B cell (primary cell): Measurements from ENCODE around the gene GYPC. TPM values are rescaled to one million over a fixed set of nuclear protein-coding genes. Genes with fewer than 3 reads are reported as not detected.

ENCODE experiments used
- ATAC-seq: fragments of 200-7000 bp; cut with Tn5 transposase; one replicate; pipeline ENCODE4 v1.10.0; 2021; ENCODE audit warnings: low read depth, mild to moderate bottlenecking, moderate number of reproducible peaks, moderate library complexity
- CTCF ChIA-PET: fragments of 350-600 bp; sonication (Branson Sonifier 250); formaldehyde crosslinking; loops from one replicate; lab custom pipeline; 2021; ENCODE audit warnings: antibody characterized with exemption, inconsistent platforms; lab: Charles Lee
- POLR2A ChIA-PET: fragments of 350-600 bp; sonication (Branson Sonifier 250); formaldehyde crosslinking; loops from one replicate; lab custom pipeline; 2021; ENCODE audit warnings: antibody characterized with exemption; lab: Charles Lee
- DNase-seq: peaks from one replicate; pipeline ENCODE4 v3.0.0; 2013
- H2AFZ ChIP-seq: 2 replicates; pipeline ENCODE4 v1.6.1; 2012; ENCODE audit warnings: mild to moderate bottlenecking, low read depth, low read length; ENCODE audit not compliant: insufficient read depth, poor library complexity, severe bottlenecking
- H3K27ac ChIP-seq, 2 donors: 1 replicate in 1 of 2; 2 replicates in 1 of 2; pipeline ENCODE4 v1.5.1; 2012 to 2013; ENCODE audit warnings: low read length in 2 of 2, mild to moderate bottlenecking in 2 of 2, moderate library complexity in 1 of 2
- H3K27me3 ChIP-seq, 4 experiments: fragments of 200-600 bp in 1 of 4; sonication (generic) in 1 of 4; replicated peaks in 1 of 4; 1 replicate in 2 of 4; 2 replicates in 2 of 4; pipeline versions ENCODE4 v1.6.1 to v1.7.0; 2013 to 2016; ENCODE audit warnings: low read length in 3 of 4, mild to moderate bottlenecking in 2 of 4, mixed read lengths in 1 of 4, moderate library complexity in 1 of 4; ENCODE audit not compliant: insufficient read depth in 4 of 4, control insufficient read depth in 3 of 4; ENCODE audit errors: control extremely low read depth in 1 of 4
- H3K36me3 ChIP-seq, 2 experiments: replicated peaks in 1 of 2; 1 replicate in 1 of 2; 2 replicates in 1 of 2; pipeline versions ENCODE4 v1.6.1 to v1.7.1; 2013; ENCODE audit warnings: low read length in 1 of 2; ENCODE audit not compliant: insufficient read depth in 2 of 2, control insufficient read depth in 1 of 2; ENCODE audit errors: control extremely low read depth in 1 of 2, extremely low read depth in 1 of 2
- H3K4me1 ChIP-seq, 2 donors: fragments of 200-600 bp in 1 of 2; sonication (generic) in 1 of 2; 1 replicate in 1 of 2; 2 replicates in 1 of 2; pipeline versions ENCODE4 v1.5.1 to v1.6.1; 2013 to 2017; ENCODE audit warnings: low read length in 2 of 2; ENCODE audit not compliant: control insufficient read depth in 2 of 2, insufficient read depth in 2 of 2
- H3K4me2 ChIP-seq: replicated peaks from 2 replicates; pipeline ENCODE3; 2012; ENCODE audit warnings: mild to moderate bottlenecking, low read depth, low read length; ENCODE audit not compliant: poor library complexity, severe bottlenecking
- H3K4me3 ChIP-seq, 5 experiments: fragments of 200-600 bp in 1 of 5; sonication (generic) in 1 of 5; 1 replicate in 3 of 5; 2 replicates in 2 of 5; pipeline versions ENCODE4 v1.5.1 to v1.7.0; 2011 to 2016; ENCODE audit warnings: low read length in 4 of 5, mild to moderate bottlenecking in 4 of 5, low read depth in 2 of 5, control low read depth in 1 of 5, moderate library complexity in 1 of 5; ENCODE audit not compliant: insufficient read depth in 1 of 5; ENCODE audit errors: control extremely low read depth in 1 of 5, extremely low read depth in 1 of 5
- H3K79me2 ChIP-seq: fragments of 200-600 bp; sonication (generic); one replicate; pipeline ENCODE4 v1.6.0; 2016; ENCODE audit warnings: low read length; ENCODE audit not compliant: control insufficient read depth, insufficient read depth
- H3K9ac ChIP-seq: fragments of 200-600 bp; sonication (generic); 2 replicates; pipeline ENCODE4 v1.6.1; 2017; ENCODE audit warnings: mild to moderate bottlenecking, low read length, moderate library complexity
- H3K9me3 ChIP-seq, 3 donors: one replicate each; pipeline versions ENCODE4 v1.6.1 to v1.7.1; 2013; ENCODE audit warnings: low read length in 2 of 3; ENCODE audit not compliant: control insufficient read depth in 2 of 3, insufficient read depth in 1 of 3; ENCODE audit errors: control extremely low read depth in 1 of 3
- H4K20me1 ChIP-seq: 2 replicates; pipeline ENCODE4 v1.6.0; 2012; ENCODE audit warnings: mild to moderate bottlenecking, low read length; ENCODE audit not compliant: insufficient read depth, control insufficient read depth, poor library complexity, severe bottlenecking
- H3K27ac Mint-ChIP-seq: one replicate; pipeline ENCODE4 v1.8.0; 2021; ENCODE audit warnings: mixed read lengths
- H3K27me3 Mint-ChIP-seq: one replicate; pipeline ENCODE4 v1.8.0; 2021; ENCODE audit warnings: mixed read lengths
- H3K4me1 Mint-ChIP-seq: one replicate; pipeline ENCODE4 v1.8.0; 2021; ENCODE audit warnings: mixed read lengths
- H3K4me3 Mint-ChIP-seq: one replicate; pipeline ENCODE4 v1.8.0; 2021; ENCODE audit warnings: mixed read lengths
- H3K9me3 Mint-ChIP-seq: one replicate; pipeline ENCODE4 v1.8.0; 2022; ENCODE audit warnings: mixed read lengths; ENCODE audit not compliant: insufficient read depth
- EZH2 ChIP-seq: IDR thresholded peaks from 2 replicates; pipeline ENCODE4 v1.6.1; 2012; ENCODE audit warnings: borderline replicate concordance, low read depth, mild to moderate bottlenecking, moderate library complexity, low read length; ENCODE audit not compliant: insufficient read depth, poor library complexity, severe bottlenecking
- WGBS: methylation state at CpG from one replicate; pipeline ENCODE4 v1.1.5; 2013; ENCODE audit warnings: missing lambda C conversion rate; ENCODE audit not compliant: insufficient coverage; 5-methylcytosine and 5-hydroxymethylcytosine counted together
- intact Hi-C: fragments of 100-400 bp; cut with micrococcal nuclease; formaldehyde crosslinking; loops from one replicate; pipeline ENCODE4 v1.10.0; 2022
- polyA plus RNA-seq: library from polyadenylated mRNA; depleted of rRNA; stranded (reverse); fragments of >200 nt; gene quantifications from 2 replicates; pipeline ENCODE4 v1.2.3, GENCODE V29; 2012
- total RNA-seq, 2 donors: library from RNA; stranded (reverse); fragments of 120-200 nt in 1 of 2; gene quantifications; 1 replicate in 1 of 2; 2 replicates in 1 of 2; pipeline versions ENCODE4 v1.2.3 to v1.2.4, GENCODE V29; 2013 to 2022
- TF ChIP-seq, protein P1 (sequence below): fragments of 200-600 bp; IDR thresholded peaks from one replicate; pipeline ENCODE4 v1.8.0; 2022; ENCODE audit warnings: antibody characterized with exemption, mild to moderate bottlenecking

Gene GYPC
- total and polyA plus RNA-seq, 2 donors (not counting 1 experiment from before 2014, with no cell fraction given) = 48.8 to 111 TPM

GRCh38 chr2:126733795-126734194 is 77.8 kb downstream of the GYPC start:
- Histone ChIP-seq H3K36me3 (no peaks in the 10 kb centered on the region), H3K9me3 (peaks cover 0 to 5% (median 0%) of the 10 kb centered on the region in 3 donors), H4K20me1 (no peaks in the 10 kb centered on the region), H3K4me3 (no peak overlapping the region), H3K4me1 (no peaks in the 10 kb centered on the region), H3K9ac (no peak overlapping the region), H3K79me2 (no peaks in the 10 kb centered on the region), H3K27ac (no peak overlapping the region), H3K27me3 (peaks cover 0 to 4% (median 2%) of the 10 kb centered on the region in 4 experiments), H2AFZ (no peak overlapping the region), H3K4me2 (no peak overlapping the region)
- 91% methylated on average over 1 of the region's 1 CpG for WGBS
- CTCF ChIA-PET = no interaction called here
- no peak overlapping the region for H3K27ac Mint-ChIP-seq
- TF ChIP-seq, protein P1, sequence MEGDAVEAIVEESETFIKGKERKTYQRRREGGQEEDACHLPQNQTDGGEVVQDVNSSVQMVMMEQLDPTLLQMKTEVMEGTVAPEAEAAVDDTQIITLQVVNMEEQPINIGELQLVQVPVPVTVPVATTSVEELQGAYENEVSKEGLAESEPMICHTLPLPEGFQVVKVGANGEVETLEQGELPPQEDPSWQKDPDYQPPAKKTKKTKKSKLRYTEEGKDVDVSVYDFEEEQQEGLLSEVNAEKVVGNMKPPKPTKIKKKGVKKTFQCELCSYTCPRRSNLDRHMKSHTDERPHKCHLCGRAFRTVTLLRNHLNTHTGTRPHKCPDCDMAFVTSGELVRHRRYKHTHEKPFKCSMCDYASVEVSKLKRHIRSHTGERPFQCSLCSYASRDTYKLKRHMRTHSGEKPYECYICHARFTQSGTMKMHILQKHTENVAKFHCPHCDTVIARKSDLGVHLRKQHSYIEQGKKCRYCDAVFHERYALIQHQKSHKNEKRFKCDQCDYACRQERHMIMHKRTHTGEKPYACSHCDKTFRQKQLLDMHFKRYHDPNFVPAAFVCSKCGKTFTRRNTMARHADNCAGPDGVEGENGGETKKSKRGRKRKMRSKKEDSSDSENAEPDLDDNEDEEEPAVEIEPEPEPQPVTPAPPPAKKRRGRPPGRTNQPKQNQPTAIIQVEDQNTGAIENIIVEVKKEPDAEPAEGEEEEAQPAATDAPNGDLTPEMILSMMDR = no peak
- TF ChIP-seq EZH2 = no peak
- H3K27me3 Mint-ChIP-seq = peaks cover 6% of the 10 kb centered on the region
- H3K4me1 Mint-ChIP-seq = no peaks in the 10 kb centered on the region
- H3K9me3 Mint-ChIP-seq = no peaks in the 10 kb centered on the region
- POLR2A ChIA-PET = no interaction called here
- DNase-seq (no peak), ATAC-seq (no peak)
- no peak overlapping the region for H3K4me3 Mint-ChIP-seq
- intact Hi-C loops = no loop called here

DNA sequence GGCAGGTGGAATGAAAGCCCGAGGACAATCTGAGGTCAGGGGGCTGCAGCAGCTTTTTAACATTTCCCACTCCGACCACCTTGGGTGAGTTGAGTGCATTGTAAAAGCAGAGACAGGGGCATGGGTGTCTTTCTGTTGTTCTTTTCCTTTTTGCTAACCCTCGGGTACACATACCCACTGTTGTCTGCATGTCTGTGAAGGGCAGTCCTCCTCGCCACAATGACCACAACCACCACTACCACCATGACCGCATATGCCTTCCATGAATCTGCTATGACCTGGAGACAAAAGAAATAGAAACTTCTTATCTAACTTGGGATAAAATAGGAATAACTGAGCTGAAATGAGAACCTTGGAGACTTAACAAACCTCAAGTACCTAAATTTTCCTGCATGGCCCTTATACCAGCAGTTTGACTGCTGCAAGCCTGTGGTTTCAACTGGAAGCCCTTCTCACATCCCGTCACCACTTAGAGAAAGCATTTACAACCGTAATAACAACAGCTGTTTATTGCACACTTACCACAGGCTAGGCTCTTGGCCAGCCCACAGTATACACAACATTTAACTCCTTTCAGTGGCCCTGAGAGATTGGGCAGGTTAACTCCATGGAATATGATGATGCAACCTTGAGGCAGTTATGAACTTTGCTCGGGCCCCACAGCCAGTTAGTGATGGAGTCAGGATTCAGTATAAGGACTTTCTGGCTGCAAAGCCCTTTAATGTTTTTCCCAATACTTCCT is 80.3 kb downstream of the GYPC start:
- POLR2A ChIA-PET = no interaction called here
- no peak for ATAC-seq

More for the DNA sequence above, 80.3 kb downstream of the GYPC start:
- Histone ChIP-seq H3K27me3 (no peaks in the 10 kb centered on the region), H3K4me3 (no peak overlapping the region), H3K36me3 (no peaks in the 10 kb centered on the region), H3K9ac (no peak overlapping the region), H4K20me1 (no peaks in the 10 kb centered on the region), H3K4me2 (no peak overlapping the region), H2AFZ (no peak overlapping the region), H3K4me1 (no peaks in the 10 kb centered on the region), H3K79me2 (no peaks in the 10 kb centered on the region), H3K27ac (no peak overlapping the region), H3K9me3 (no peaks in the 10 kb centered on the region)
- no peaks in the 10 kb centered on the region for H3K4me1 Mint-ChIP-seq
- intact Hi-C loops = no loop called here
- H3K9me3 Mint-ChIP-seq = no peaks in the 10 kb centered on the region
- no peak for TF ChIP-seq EZH2
- TF ChIP-seq, protein P1 = no peak
- CTCF ChIA-PET = no interaction called here
- no peak overlapping the region for H3K27ac Mint-ChIP-seq
- 7% methylated on average over 2 of the region's 8 CpGs for WGBS
- no peak for DNase-seq
- H3K27me3 Mint-ChIP-seq = no peaks in the 10 kb centered on the region
- H3K4me3 Mint-ChIP-seq = no peak overlapping the region
